GM10266 (cell line): ENCODE data around the gene TAF12.
"Not testable (repeated sequence)": the region's sequence is repeated elsewhere in the genome, so short reads cannot be mapped to it uniquely, and the experiment has no call there.

Source experiments
- DNase-seq: peaks from one replicate; pipeline ENCODE4 v3.0.0; 2012; ENCODE audit errors: extremely low spot score
- TF ChIP-seq, protein P1 (sequence below): IDR thresholded peaks from 2 replicates; pipeline ENCODE4 v1.5.1; 2012; ENCODE audit warnings: mild to moderate bottlenecking, low read depth; ENCODE audit not compliant: control insufficient read depth, insufficient read depth; ENCODE audit errors: missing control alignments

TAF12 gene

DNA sequence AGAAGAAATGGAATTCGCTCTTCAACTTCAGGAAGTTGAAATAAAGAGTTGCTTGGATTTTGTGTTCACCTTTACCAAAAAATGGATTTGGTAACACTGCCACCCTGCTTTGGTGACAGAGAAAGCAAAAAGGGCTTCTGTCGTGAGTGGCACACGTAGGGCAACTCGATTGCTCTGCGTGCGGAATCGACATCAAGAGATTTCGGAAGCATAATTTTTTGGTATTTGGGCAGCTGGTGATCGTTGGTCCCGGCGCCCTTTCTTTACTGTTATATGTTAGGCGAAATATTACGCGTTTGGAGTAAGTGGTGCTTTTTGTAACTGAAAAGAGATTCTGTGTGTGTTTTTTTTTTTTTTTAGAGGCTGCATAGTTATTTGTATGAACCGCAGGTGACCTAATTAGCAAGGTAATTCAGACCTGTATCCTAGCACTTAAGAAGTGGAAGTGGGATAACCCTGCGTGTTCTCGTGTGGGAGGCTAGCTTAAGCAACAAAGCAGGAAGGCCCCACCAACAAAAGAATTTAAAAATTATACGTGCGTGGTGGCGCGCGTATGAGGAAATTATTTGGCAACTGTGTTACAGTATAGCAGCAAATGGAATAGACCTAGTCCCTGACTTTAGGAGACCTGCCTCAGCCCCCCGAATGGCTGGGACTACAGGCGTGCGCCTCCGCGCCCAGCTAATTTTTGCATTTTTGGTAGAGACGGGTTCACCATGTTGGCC lies 5.8 kb upstream of the TAF12 start, which contains the start of gene RNU11:
RNU11 (plus strand) TSS at position 127 of the 725 bp plus-strand sequence.
- TF ChIP-seq, protein P1, sequence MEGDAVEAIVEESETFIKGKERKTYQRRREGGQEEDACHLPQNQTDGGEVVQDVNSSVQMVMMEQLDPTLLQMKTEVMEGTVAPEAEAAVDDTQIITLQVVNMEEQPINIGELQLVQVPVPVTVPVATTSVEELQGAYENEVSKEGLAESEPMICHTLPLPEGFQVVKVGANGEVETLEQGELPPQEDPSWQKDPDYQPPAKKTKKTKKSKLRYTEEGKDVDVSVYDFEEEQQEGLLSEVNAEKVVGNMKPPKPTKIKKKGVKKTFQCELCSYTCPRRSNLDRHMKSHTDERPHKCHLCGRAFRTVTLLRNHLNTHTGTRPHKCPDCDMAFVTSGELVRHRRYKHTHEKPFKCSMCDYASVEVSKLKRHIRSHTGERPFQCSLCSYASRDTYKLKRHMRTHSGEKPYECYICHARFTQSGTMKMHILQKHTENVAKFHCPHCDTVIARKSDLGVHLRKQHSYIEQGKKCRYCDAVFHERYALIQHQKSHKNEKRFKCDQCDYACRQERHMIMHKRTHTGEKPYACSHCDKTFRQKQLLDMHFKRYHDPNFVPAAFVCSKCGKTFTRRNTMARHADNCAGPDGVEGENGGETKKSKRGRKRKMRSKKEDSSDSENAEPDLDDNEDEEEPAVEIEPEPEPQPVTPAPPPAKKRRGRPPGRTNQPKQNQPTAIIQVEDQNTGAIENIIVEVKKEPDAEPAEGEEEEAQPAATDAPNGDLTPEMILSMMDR, result no peak
- peak; percentile 73 for DNase-seq

DNA sequence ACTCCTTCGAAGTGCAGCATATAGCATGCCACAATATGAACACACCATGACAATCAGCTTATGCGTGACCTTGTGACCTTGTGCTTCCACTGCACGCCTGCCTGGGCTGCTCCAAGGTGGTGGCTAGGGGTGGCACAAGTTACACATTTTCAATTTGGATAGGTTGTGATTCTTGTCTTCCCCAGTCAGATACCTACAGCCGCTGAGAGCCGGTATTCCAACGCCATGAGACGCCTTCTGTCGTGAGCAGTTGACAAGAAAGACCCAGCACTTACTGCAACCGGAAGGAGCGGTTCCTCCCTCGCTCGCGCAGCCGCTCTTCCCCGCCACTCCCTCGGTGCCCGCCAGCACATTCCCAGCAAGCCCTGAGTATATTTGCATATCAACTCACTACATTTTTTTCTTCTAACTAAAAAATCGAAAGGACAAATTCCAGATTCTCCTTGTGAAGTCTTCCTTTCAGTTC lies 5.2 kb upstream of the TAF12 start:
- peak; percentile 84 for DNase-seq
- TF ChIP-seq, protein P1, result no peak

DNA sequence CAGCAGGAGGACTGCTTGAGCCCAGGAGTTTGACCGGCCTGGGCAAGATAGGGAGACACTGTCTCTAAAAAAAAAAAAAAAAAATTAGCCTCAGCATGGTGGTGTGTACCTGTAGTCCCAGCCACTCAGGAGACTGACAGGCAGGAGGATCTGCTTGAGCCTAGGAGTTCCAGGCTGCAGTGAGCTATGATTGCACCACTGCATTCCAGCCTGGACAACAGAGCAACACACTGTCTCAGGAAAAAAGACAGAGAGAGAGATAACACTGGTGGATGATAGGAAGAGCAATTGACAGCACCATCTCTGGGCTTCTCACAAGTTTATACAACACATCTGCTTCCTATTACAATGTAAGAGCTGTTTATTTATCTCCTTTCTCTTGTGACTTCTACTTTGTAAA lies 3.2 kb upstream of the TAF12 start:
- TF ChIP-seq, protein P1, result no peak
- DNase-seq, result no peak

DNA sequence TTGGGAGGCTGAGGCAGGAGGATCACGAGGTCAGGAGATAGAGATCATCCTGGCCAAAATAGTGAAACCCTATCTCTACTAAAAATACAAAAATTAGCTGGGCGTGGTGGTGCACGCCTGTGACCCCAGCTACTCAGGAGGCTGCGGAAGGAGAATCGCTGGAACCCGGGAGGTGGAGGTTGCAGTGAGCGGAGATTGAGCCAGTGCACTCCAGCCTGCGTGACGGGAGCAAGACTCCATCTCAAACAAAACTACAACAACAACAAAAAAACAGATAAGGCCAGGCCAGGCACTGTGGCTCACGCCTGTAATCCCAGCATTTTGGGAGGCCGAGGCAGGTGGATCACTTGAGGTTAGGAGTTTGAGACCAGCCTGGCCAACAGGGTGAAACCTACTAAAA lies 2.5 kb upstream of the TAF12 start:
- not testable (repeated sequence) for DNase-seq

GRCh38 chr1:28644494-28644893 lies 1.6 kb upstream of the TAF12 start:
- TF ChIP-seq, protein P1, result no peak
- no peak for DNase-seq

- TF ChIP-seq, protein P1, result no peak
- DNase-seq, result peak; percentile 17
These were observed 616 bp downstream of the TAF12 start for GRCh38 chr1:28642056-28642846.

DNA sequence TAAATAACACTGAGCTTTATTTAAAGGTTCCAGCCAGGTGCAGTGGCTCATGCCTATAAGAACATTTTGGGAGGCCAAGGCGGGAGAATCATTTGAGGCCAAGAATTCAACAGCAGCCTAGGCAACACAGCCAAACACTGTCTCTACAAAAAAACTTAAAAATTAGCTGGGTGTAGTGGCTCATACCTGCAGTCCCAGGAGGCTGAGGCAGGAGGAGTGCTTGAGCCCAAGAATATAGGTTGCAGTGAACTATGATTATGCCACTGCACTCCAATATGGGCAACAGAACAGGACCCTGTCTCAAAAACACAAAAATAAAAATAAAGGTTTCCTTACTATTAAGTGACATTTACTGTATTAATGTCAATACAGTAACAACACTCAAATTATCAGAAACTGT lies 2.1 kb downstream of the TAF12 start:
- TF ChIP-seq, protein P1, result peak; percentile 43
- DNase-seq, result no peak
